Measurements from ENCODE around the gene CRYM.

Gene CRYM

GRCh38 chr16:21244518-21245215 lies 33.4 kb downstream of the CRYM start:
- H3K4me1 Mint-ChIP-seq (ENCODE audit: low read depth), result no peaks in the 10 kb centered on the region
- H3K9me3 Mint-ChIP-seq, result no peaks in the 10 kb centered on the region
- no peak overlapping the region for H3K4me3 Mint-ChIP-seq
- no peaks in the 10 kb centered on the region for H3K36me3 Mint-ChIP-seq (ENCODE audit: low read depth)
- intact Hi-C loops (cut with micrococcal nuclease), result no loop called here
- H3K27me3 Mint-ChIP-seq, result peaks cover 10% of the 10 kb centered on the region
- H3K27ac Mint-ChIP-seq, result no peak overlapping the region

DNA sequence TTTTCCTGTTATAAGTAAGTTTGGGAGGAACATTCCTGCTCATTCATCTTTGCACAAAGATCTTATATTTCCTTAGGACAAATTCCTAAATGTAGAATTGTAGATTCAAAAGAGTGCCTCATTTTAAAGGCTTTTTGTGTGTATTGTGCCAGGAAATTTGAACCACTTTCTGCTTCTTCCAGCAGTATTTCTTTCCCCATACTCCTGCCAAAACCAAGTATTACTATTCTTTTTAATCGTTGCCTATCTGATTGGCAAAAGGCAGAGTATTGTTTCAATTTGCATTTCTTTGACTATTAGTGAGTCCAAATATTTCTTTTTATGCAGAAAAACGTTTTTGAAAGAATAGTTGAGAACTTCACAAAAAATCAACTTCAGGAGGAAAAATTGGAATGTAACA lies 35.3 kb downstream of the CRYM start:
- intact Hi-C loops (cut with micrococcal nuclease), result no loop called here
- Mint-ChIP-seq H3K9me3 (no peaks in the 10 kb centered on the region), H3K27ac (no peak overlapping the region), H3K4me3 (no peak overlapping the region), H3K4me1 (ENCODE audit: low read depth) (no peaks in the 10 kb centered on the region), H3K36me3 (ENCODE audit: low read depth) (no peaks in the 10 kb centered on the region), H3K27me3 (peaks cover 8% of the 10 kb centered on the region)

- H3K27ac Mint-ChIP-seq, result no peak overlapping the region
- no peaks in the 10 kb centered on the region for H3K36me3 Mint-ChIP-seq (ENCODE audit: low read depth)
- no peaks in the 10 kb centered on the region for H3K4me1 Mint-ChIP-seq (ENCODE audit: low read depth)
- intact Hi-C loops (cut with micrococcal nuclease), result no loop called here
- peaks cover 14% of the 10 kb centered on the region for H3K9me3 Mint-ChIP-seq
- H3K4me3 Mint-ChIP-seq, result no peak overlapping the region
- H3K27me3 Mint-ChIP-seq, result peaks cover 19% of the 10 kb centered on the region
These were observed 38.4 kb downstream of the CRYM start for GRCh38 chr16:21239646-21240045.

- no peaks in the 10 kb centered on the region for H3K4me1 Mint-ChIP-seq (ENCODE audit: low read depth)
- H3K27ac Mint-ChIP-seq, result no peak overlapping the region
- peaks cover 27% of the 10 kb centered on the region for H3K27me3 Mint-ChIP-seq
- no peak overlapping the region for H3K4me3 Mint-ChIP-seq
- peaks cover 14% of the 10 kb centered on the region for H3K9me3 Mint-ChIP-seq
- H3K36me3 Mint-ChIP-seq (ENCODE audit: low read depth), result no peaks in the 10 kb centered on the region
- intact Hi-C loops (cut with micrococcal nuclease), result no loop called here
These were observed 41.3 kb downstream of the CRYM start for GRCh38 chr16:21236831-21237230.

GRCh38 chr16:21235199-21235585 lies 42.9 kb downstream of the CRYM start:
- peaks cover 14% of the 10 kb centered on the region for H3K9me3 Mint-ChIP-seq
- H3K27me3 Mint-ChIP-seq, result peaks cover 26% of the 10 kb centered on the region
- no peak overlapping the region for H3K27ac Mint-ChIP-seq
- H3K4me1 Mint-ChIP-seq (ENCODE audit: low read depth), result no peaks in the 10 kb centered on the region
- H3K36me3 Mint-ChIP-seq (ENCODE audit: low read depth), result no peaks in the 10 kb centered on the region
- H3K4me3 Mint-ChIP-seq, result no peak overlapping the region
- intact Hi-C loops (cut with micrococcal nuclease), result no loop called here

- Mint-ChIP-seq H3K36me3 (ENCODE audit: low read depth) (no peaks in the 10 kb centered on the region), H3K27me3 (peaks cover 34% of the 10 kb centered on the region), H3K9me3 (peaks cover 14% of the 10 kb centered on the region), H3K27ac (no peak within 1 kb of the TSS), H3K4me1 (ENCODE audit: low read depth) (no peaks in the 10 kb centered on the region), H3K4me3 (no peak within 1 kb of the TSS)
- intact Hi-C loops (cut with micrococcal nuclease), result no loop called here
These were observed 44.5 kb downstream of the CRYM start, which contains the start of gene ANKS4B for GRCh38 chr16:21233521-21234150. Gene ANKS4B (plus strand): TSS chr16:21233699. CDS start chr16:21233738, 39 bp downstream.

GRCh38 chr16:21233045-21233520 lies 45.0 kb downstream of the CRYM start:
- no peaks in the 10 kb centered on the region for H3K36me3 Mint-ChIP-seq (ENCODE audit: low read depth)
- intact Hi-C loops (cut with micrococcal nuclease), result no loop called here
- H3K4me1 Mint-ChIP-seq (ENCODE audit: low read depth), result no peaks in the 10 kb centered on the region
- peaks cover 38% of the 10 kb centered on the region for H3K27me3 Mint-ChIP-seq
- no peak overlapping the region for H3K27ac Mint-ChIP-seq
- no peak overlapping the region for H3K4me3 Mint-ChIP-seq
- peaks cover 14% of the 10 kb centered on the region for H3K9me3 Mint-ChIP-seq

- Mint-ChIP-seq H3K36me3 (ENCODE audit: low read depth) (no peaks in the 10 kb centered on the region), H3K9me3 (no peaks in the 10 kb centered on the region), H3K4me1 (ENCODE audit: low read depth) (peaks cover 11% of the 10 kb centered on the region), H3K27ac (no peak overlapping the region), H3K27me3 (peaks cover 45% of the 10 kb centered on the region), H3K4me3 (no peak overlapping the region)
- intact Hi-C loops (cut with micrococcal nuclease), result no loop called here
These were observed 49.7 kb downstream of the CRYM start for GRCh38 chr16:21228361-21228872.

DNA sequence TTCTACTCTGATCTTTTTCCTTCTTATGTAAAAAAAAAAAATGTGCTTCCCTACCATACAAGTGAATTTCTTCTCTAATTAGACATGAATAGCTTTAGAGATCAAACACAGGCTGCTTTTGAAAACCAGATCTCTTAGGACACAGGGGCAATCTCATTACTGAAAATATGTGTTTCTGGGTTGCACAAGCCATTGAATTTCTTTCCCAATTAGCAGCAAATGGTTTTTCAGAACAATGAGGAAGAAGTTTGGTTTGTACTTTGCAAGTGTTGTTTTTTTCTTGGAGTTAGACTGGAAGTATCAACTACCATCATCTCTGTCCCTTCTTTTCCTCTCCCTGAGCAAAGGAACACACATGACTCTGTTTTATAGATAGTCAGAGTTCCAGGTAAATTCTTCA lies 50.2 kb downstream of the CRYM start:
- Mint-ChIP-seq H3K27me3 (peaks cover 48% of the 10 kb centered on the region), H3K4me3 (no peak overlapping the region), H3K4me1 (ENCODE audit: low read depth) (peaks cover 11% of the 10 kb centered on the region), H3K36me3 (ENCODE audit: low read depth) (no peaks in the 10 kb centered on the region), H3K9me3 (no peaks in the 10 kb centered on the region), H3K27ac (no peak overlapping the region)
- intact Hi-C loops (cut with micrococcal nuclease), result no loop called here

GRCh38 chr16:21226749-21227148 lies 51.3 kb downstream of the CRYM start:
- intact Hi-C loops (cut with micrococcal nuclease), result no loop called here
- no peaks in the 10 kb centered on the region for H3K36me3 Mint-ChIP-seq (ENCODE audit: low read depth)
- H3K27ac Mint-ChIP-seq, result no peak overlapping the region
- no peaks in the 10 kb centered on the region for H3K9me3 Mint-ChIP-seq
- peaks cover 54% of the 10 kb centered on the region for H3K27me3 Mint-ChIP-seq
- H3K4me3 Mint-ChIP-seq, result no peak overlapping the region
- H3K4me1 Mint-ChIP-seq (ENCODE audit: low read depth), result peaks cover 11% of the 10 kb centered on the region

DNA sequence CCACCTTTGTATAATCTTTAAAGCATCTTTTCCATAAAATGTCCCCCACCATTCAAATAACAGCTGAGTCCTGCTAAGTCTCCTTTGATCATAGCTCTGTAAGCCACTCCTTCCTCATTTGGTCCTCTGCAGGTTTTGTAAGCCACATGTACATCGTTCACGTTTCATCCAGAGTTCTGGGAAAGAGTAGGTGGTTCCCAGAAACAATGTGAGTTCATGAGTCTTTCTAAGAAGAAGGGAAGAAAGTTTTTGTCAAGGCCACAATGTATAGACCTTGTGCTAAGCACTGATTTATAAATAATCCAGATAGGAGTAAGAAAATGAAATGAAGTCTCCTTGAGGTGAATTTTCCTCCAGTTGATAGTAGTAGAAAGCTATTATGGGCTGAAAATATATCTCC lies 53.3 kb downstream of the CRYM start:
- Mint-ChIP-seq H3K4me1 (ENCODE audit: low read depth) (peaks cover 11% of the 10 kb centered on the region), H3K27me3 (peaks cover 64% of the 10 kb centered on the region), H3K27ac (no peak overlapping the region), H3K9me3 (no peaks in the 10 kb centered on the region), H3K36me3 (ENCODE audit: low read depth) (no peaks in the 10 kb centered on the region), H3K4me3 (no peak overlapping the region)
- intact Hi-C loops (cut with micrococcal nuclease), result no loop called here

DNA sequence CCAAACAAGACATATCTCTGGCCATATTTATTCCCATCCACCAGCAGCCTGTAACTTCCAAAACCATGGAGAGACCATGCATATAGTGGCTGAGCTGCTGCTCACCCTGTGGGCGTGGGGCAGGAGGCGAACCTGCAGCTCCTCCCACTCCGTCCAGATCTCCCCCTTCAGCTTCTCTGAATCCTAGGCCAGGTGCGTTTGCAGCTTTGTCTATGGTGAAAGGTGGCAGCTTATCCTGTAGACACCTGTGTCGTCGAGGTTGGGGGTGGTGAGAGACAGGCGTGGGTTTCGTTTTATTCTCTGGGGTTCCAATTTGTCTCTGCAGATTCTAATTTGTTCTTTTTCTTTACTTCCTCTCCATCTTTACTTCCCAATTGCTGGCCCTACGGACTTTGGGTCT lies 54.3 kb downstream of the CRYM start:
- no peaks in the 10 kb centered on the region for H3K36me3 Mint-ChIP-seq (ENCODE audit: low read depth)
- no peaks in the 10 kb centered on the region for H3K9me3 Mint-ChIP-seq
- no peak overlapping the region for H3K4me3 Mint-ChIP-seq
- peaks cover 11% of the 10 kb centered on the region for H3K4me1 Mint-ChIP-seq (ENCODE audit: low read depth)
- intact Hi-C loops (cut with micrococcal nuclease), result no loop called here
- peaks cover 62% of the 10 kb centered on the region for H3K27me3 Mint-ChIP-seq
- no peak overlapping the region for H3K27ac Mint-ChIP-seq

- Mint-ChIP-seq H3K27me3 (peaks cover 54% of the 10 kb centered on the region), H3K36me3 (ENCODE audit: low read depth) (no peaks in the 10 kb centered on the region), H3K4me3 (no peak overlapping the region), H3K4me1 (ENCODE audit: low read depth) (peaks cover 11% of the 10 kb centered on the region), H3K27ac (no peak overlapping the region), H3K9me3 (no peaks in the 10 kb centered on the region)
- intact Hi-C loops (cut with micrococcal nuclease), result no loop called here
These were observed 55.4 kb downstream of the CRYM start for GRCh38 chr16:21222495-21223337.

GRCh38 chr16:21219551-21219950 lies 58.5 kb downstream of the CRYM start:
- H3K27me3 Mint-ChIP-seq, result peaks cover 47% of the 10 kb centered on the region
- no peak overlapping the region for H3K27ac Mint-ChIP-seq
- no peaks in the 10 kb centered on the region for H3K9me3 Mint-ChIP-seq
- peaks cover 2% of the 10 kb centered on the region for H3K4me1 Mint-ChIP-seq (ENCODE audit: low read depth)
- intact Hi-C loops (cut with micrococcal nuclease), result no loop called here
- no peaks in the 10 kb centered on the region for H3K36me3 Mint-ChIP-seq (ENCODE audit: low read depth)
- H3K4me3 Mint-ChIP-seq, result no peak overlapping the region
